Measurements from ENCODE around the gene CFAP73. TPM values are rescaled to one million over a fixed set of nuclear protein-coding genes. Genes with fewer than 3 reads are reported as not detected.

Gene CFAP73
- total and polyA plus RNA-seq, 8 donors: 0.44 to 5.7 (median 1.6) TPM; not detected in 4

DNA sequence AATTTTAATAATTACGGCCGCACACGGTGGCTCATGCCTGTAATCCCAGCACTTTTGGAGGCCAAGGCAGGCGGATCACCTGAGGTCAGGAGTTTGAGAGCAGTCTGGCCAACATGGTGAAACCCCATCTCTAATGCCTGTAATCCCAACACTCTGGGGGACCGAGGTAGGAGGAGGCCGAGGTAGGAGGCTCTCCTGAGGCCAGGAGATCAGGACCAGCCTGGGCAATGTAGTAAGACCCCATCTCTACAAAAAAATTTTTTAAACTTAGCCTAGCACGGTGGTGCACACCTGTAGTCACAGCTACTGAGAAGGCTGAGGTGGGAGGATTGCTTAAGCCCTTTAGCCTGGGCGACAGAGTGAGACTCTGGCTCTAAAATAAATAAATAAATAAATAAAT lies 5.6 kb upstream of the CFAP73 start:
- no peak for TF ChIP-seq CTCF (IDR thresholded peaks at IDR 0.05)
- no peak for TF ChIP-seq POLR2A (IDR thresholded peaks at IDR 0.05)
- no peak for TF ChIP-seq EP300 (IDR thresholded peaks at IDR 0.05)
- TF ChIP-seq POLR2AphosphoS5 (IDR thresholded peaks at IDR 0.05): no peak
- H3K9me3 ChIP-seq: peaks cover 0 to 12% (median 8%) of the 10 kb centered on the region in 4 donors
- DNase-seq: no peak
- peaks cover 0 to 17% (median 0%) of the 10 kb centered on the region in 3 donors for H3K27me3 ChIP-seq
- WGBS, 5 donors: 89 to 93% (median 92%) methylated on average over 8 of the region's 8 CpGs
- no peak overlapping the region for H3K27ac ChIP-seq
- peaks cover 0 to 21% (median 10%) of the 10 kb centered on the region in 4 donors for H3K4me1 ChIP-seq
- H3K36me3 ChIP-seq: no peaks in the 10 kb centered on the region
- intact Hi-C loops (cut with DNase I; ENCODE audit: low total_unique reads): no loop called here
- H3K4me3 ChIP-seq: no peak overlapping the region

- Histone ChIP-seq H3K27me3 (peaks cover 0 to 25% (median 0%) of the 10 kb centered on the region in 3 donors), H3K36me3 (no peaks in the 10 kb centered on the region), H3K4me1 (peaks cover 7 to 30% (median 15%) of the 10 kb centered on the region in 4 donors), H3K4me3 (no peak overlapping the region), H3K27ac (no peak overlapping the region), H3K9me3 (peaks cover 0 to 12% (median 8%) of the 10 kb centered on the region in 4 donors)
- TF ChIP-seq CTCF (IDR thresholded peaks at IDR 0.05): no peak
- TF ChIP-seq EP300 (IDR thresholded peaks at IDR 0.05): no peak
- no peak for TF ChIP-seq POLR2A (IDR thresholded peaks at IDR 0.05)
- no peak for TF ChIP-seq POLR2AphosphoS5 (IDR thresholded peaks at IDR 0.05)
- WGBS, 5 donors: 76 to 86% (median 79%) methylated on average over 5 of the region's 5 CpGs
- intact Hi-C loops (cut with DNase I; ENCODE audit: low total_unique reads): no loop called here
- no peak for DNase-seq
Measured at GRCh38 chr12:113144806-113145205, 4.7 kb upstream of the CFAP73 start.

GRCh38 chr12:113145720-113146551 lies 3.6 kb upstream of the CFAP73 start:
- no peaks in the 10 kb centered on the region for H3K36me3 ChIP-seq
- peaks cover 11 to 38% (median 17%) of the 10 kb centered on the region in 4 donors for H3K4me1 ChIP-seq
- H3K9me3 ChIP-seq: peaks cover 0 to 12% (median 8%) of the 10 kb centered on the region in 4 donors
- no peak overlapping the region for H3K4me3 ChIP-seq
- DNase-seq: no peak
- 71 to 76% (median 73%) methylated on average over 12 of the region's 12 CpGs for WGBS, 5 donors
- intact Hi-C loops (cut with DNase I; ENCODE audit: low total_unique reads): no loop called here
- peaks cover 0 to 37% (median 6%) of the 10 kb centered on the region in 3 donors for H3K27me3 ChIP-seq
- peak overlapping the region in 3 of 5 donors; percentile 37 to 46 (median 39) for H3K27ac ChIP-seq
- peak in 1 of 3 donors; percentile 31 for TF ChIP-seq POLR2AphosphoS5 (IDR thresholded peaks at IDR 0.05)
- no peak for TF ChIP-seq CTCF (IDR thresholded peaks at IDR 0.05)
- TF ChIP-seq EP300 (IDR thresholded peaks at IDR 0.05): no peak

DNA sequence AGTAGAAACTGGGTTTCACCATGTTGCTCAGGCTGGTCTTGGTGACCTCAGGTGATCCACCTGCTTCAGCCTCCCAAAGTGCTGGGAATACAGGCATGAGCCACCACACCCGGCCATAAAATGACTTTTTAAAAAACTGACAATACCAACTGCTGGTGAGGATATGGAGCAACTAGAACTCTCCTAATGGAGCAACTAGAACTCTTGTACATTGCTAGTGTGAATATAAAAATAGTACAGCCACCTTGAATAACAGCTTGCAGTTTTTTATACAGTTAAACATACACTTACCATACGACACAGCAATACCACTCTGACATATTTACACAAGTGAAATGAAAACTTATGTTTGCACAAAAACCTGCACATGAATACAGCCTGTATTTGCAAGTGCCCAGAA lies 2.5 kb upstream of the CFAP73 start:
- no peak for TF ChIP-seq POLR2AphosphoS5 (IDR thresholded peaks at IDR 0.05)
- no peak for TF ChIP-seq POLR2A (IDR thresholded peaks at IDR 0.05)
- TF ChIP-seq CTCF (IDR thresholded peaks at IDR 0.05): no peak
- TF ChIP-seq EP300 (IDR thresholded peaks at IDR 0.05): no peak
- H3K27me3 ChIP-seq: peaks cover 0 to 47% (median 14%) of the 10 kb centered on the region in 3 donors
- intact Hi-C loops (cut with DNase I; ENCODE audit: low total_unique reads): no loop called here
- H3K4me1 ChIP-seq: peaks cover 11 to 32% (median 16%) of the 10 kb centered on the region in 4 donors
- H3K9me3 ChIP-seq: peaks cover 0 to 12% (median 8%) of the 10 kb centered on the region in 4 donors
- H3K4me3 ChIP-seq: no peak overlapping the region
- WGBS, 5 donors: 57 to 72% (median 60%) methylated on average over 2 of the region's 2 CpGs
- no peak overlapping the region for H3K27ac ChIP-seq
- no peak for DNase-seq
- no peaks in the 10 kb centered on the region for H3K36me3 ChIP-seq
